ENCODE data around the gene TIAL1.

DNA sequence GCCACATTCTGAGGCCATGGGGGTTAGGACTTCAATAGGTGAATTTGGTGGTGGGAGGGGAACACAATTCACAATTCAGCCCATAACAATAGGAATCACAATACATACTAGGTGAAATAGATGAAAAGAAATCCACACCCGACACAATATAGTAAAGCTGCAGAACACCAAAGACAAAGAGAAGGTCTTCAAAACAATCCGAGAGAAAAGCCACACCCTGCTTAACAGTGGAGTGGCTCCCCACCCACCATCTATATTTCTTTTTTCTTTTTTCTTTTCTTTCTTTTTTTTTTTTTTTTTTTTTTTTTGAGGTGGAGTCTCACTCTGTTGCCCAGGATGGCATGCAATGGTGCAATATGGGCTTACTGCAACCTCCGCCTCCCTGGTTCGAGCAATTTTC is 14.7 kb upstream of the TIAL1 start:
- TF ChIP-seq CHD1 (IDR thresholded peaks at IDR 0.05; ENCODE audit: low read depth, low read length) (no peak), MAZ (IDR thresholded peaks at IDR 0.05; ENCODE audit: borderline replicate concordance, low read depth, low read length) (no peak), BHLHE40 (IDR thresholded peaks at IDR 0.05; ENCODE audit: low read depth, low read length) (no peak), POLR2A (IDR thresholded peaks at IDR 0.05; ENCODE audit: low read depth, low read length) (no peak), RAD21 (IDR thresholded peaks at IDR 0.05; ENCODE audit: low read length) (no peak), RFX5 (IDR thresholded peaks at IDR 0.05; ENCODE audit: low read depth, low read length) (no peak)
- TF ChIP-seq, protein P1, sequence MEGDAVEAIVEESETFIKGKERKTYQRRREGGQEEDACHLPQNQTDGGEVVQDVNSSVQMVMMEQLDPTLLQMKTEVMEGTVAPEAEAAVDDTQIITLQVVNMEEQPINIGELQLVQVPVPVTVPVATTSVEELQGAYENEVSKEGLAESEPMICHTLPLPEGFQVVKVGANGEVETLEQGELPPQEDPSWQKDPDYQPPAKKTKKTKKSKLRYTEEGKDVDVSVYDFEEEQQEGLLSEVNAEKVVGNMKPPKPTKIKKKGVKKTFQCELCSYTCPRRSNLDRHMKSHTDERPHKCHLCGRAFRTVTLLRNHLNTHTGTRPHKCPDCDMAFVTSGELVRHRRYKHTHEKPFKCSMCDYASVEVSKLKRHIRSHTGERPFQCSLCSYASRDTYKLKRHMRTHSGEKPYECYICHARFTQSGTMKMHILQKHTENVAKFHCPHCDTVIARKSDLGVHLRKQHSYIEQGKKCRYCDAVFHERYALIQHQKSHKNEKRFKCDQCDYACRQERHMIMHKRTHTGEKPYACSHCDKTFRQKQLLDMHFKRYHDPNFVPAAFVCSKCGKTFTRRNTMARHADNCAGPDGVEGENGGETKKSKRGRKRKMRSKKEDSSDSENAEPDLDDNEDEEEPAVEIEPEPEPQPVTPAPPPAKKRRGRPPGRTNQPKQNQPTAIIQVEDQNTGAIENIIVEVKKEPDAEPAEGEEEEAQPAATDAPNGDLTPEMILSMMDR (conservative IDR thresholded peaks at IDR 0.05; ENCODE audit: low read depth, low read length), result no peak
- TF ChIP-seq, protein P2, sequence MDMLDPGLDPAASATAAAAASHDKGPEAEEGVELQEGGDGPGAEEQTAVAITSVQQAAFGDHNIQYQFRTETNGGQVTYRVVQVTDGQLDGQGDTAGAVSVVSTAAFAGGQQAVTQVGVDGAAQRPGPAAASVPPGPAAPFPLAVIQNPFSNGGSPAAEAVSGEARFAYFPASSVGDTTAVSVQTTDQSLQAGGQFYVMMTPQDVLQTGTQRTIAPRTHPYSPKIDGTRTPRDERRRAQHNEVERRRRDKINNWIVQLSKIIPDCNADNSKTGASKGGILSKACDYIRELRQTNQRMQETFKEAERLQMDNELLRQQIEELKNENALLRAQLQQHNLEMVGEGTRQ (IDR thresholded peaks at IDR 0.05; ENCODE audit: low read depth, low read length), result no peak

All from IMR-90 (cell line).